Liver (tissue), 9 donors: ENCODE results near the gene SLFN11. TPM values are rescaled to one million over a fixed set of nuclear protein-coding genes. Genes with fewer than 3 reads are reported as not detected.

Experiments used
- DNase-seq: peaks from one replicate; pipeline ENCODE4 v3.0.0-alpha.2; 2017; ENCODE audit warnings: low spot score
- H3K27ac ChIP-seq, 2 donors: one replicate each; pipeline ENCODE4 v1.7.0; 2013; ENCODE audit warnings: inconsistent platforms in 2 of 2, low read length in 2 of 2, control low read depth in 1 of 2, low read depth in 1 of 2, mild to moderate bottlenecking in 1 of 2
- H3K27me3 ChIP-seq, 4 donors: one replicate each; pipeline versions ENCODE4 v1.6.1 to v1.7.0; 2013; ENCODE audit warnings: low read length in 3 of 4, inconsistent platforms in 1 of 4, mild to moderate bottlenecking in 1 of 4, moderate library complexity in 1 of 4; ENCODE audit not compliant: control insufficient read depth in 4 of 4, insufficient read depth in 4 of 4
- H3K36me3 ChIP-seq, 4 donors: one replicate each; pipeline versions ENCODE4 v1.6.1 to v1.7.0; 2013; ENCODE audit warnings: low read length in 3 of 4, mild to moderate bottlenecking in 3 of 4, low read depth in 1 of 4, moderate library complexity in 1 of 4; ENCODE audit not compliant: control insufficient read depth in 4 of 4, insufficient read depth in 3 of 4
- H3K4me1 ChIP-seq, 4 donors: one replicate each; pipeline versions ENCODE4 v1.6.1 to v1.7.0; 2013; ENCODE audit warnings: low read length in 3 of 4, mild to moderate bottlenecking in 3 of 4, moderate library complexity in 1 of 4; ENCODE audit not compliant: control insufficient read depth in 4 of 4, insufficient read depth in 4 of 4
- H3K4me3 ChIP-seq, 3 donors: one replicate each; pipeline versions ENCODE4 v1.6.1 to v1.7.0; 2013; ENCODE audit warnings: low read length in 3 of 3, control low read depth in 1 of 3, low read depth in 1 of 3, mild to moderate bottlenecking in 1 of 3
- H3K9ac ChIP-seq, 2 donors: one replicate each; pipeline ENCODE4 v1.7.0; 2013; ENCODE audit warnings: low read length in 2 of 2, mild to moderate bottlenecking in 2 of 2, moderate library complexity in 2 of 2, control low read depth in 1 of 2, low read depth in 1 of 2
- H3K9me3 ChIP-seq, 4 donors: one replicate each; pipeline versions ENCODE4 v1.6.1 to v1.7.0; 2013; ENCODE audit warnings: low read length in 3 of 4; ENCODE audit not compliant: control insufficient read depth in 4 of 4
- ATF3 ChIP-seq: IDR thresholded peaks from 2 replicates; pipeline ENCODE4 v1.6.1; 2016; ENCODE audit warnings: antibody characterized with exemption
- FOXA1 ChIP-seq: IDR thresholded peaks from 2 replicates; pipeline ENCODE4 v1.6.1; 2016; ENCODE audit warnings: antibody characterized with exemption
- FOXA2 ChIP-seq: IDR thresholded peaks from 2 replicates; pipeline ENCODE4 v1.6.1; 2016; ENCODE audit warnings: antibody characterized with exemption
- GABPA ChIP-seq, 2 donors: IDR thresholded peaks in 1 of 2; conservative IDR thresholded peaks in 1 of 2; 2 replicates each; pipeline ENCODE4 v1.6.1; 2016; ENCODE audit warnings: antibody characterized with exemption in 2 of 2, mild to moderate bottlenecking in 1 of 2, moderate library complexity in 1 of 2
- HNF4A ChIP-seq, 2 donors: conservative IDR thresholded peaks; 2 replicates each; pipeline ENCODE4 v1.6.1; 2016; ENCODE audit warnings: antibody characterized with exemption in 2 of 2, mild to moderate bottlenecking in 2 of 2
- HNF4G ChIP-seq: IDR thresholded peaks from 2 replicates; pipeline ENCODE4 v1.6.1; 2016; ENCODE audit warnings: antibody characterized with exemption
- JUND ChIP-seq, 2 donors: IDR thresholded peaks; 2 replicates each; pipeline ENCODE4 v1.6.1; 2016; ENCODE audit warnings: antibody characterized with exemption in 2 of 2
- NR2F2 ChIP-seq: IDR thresholded peaks from 2 replicates; pipeline ENCODE4 v1.6.1; 2016; ENCODE audit warnings: antibody characterized with exemption
- RAD21 ChIP-seq, 2 donors: IDR thresholded peaks; 2 replicates each; pipeline ENCODE4 v1.6.1; 2016; ENCODE audit warnings: antibody characterized with exemption in 2 of 2, mild to moderate bottlenecking in 2 of 2
- RXRA ChIP-seq, 2 donors: IDR thresholded peaks; 2 replicates each; pipeline ENCODE4 v1.6.1; 2017 to 2018; ENCODE audit warnings: antibody characterized with exemption in 2 of 2, mild to moderate bottlenecking in 1 of 2
- YY1 ChIP-seq: IDR thresholded peaks from 2 replicates; pipeline ENCODE4 v1.6.1; 2016; ENCODE audit warnings: antibody characterized with exemption, mild to moderate bottlenecking
- WGBS: extraction: QIAGEN DNeasy Blood & Tissue Kit; methylation state at CpG from one replicate; pipeline ENCODE4 v1.1.7; 2013; 5-methylcytosine and 5-hydroxymethylcytosine counted together
- polyA plus RNA-seq, 2 donors: library from polyadenylated mRNA; stranded (reverse) in 1 of 2; unstranded in 1 of 2; fragments of 200-250 nt in 1 of 2; fragments of >200 nt in 1 of 2; fragmentation: Nextera tagmentation in 1 of 2; extraction: Ambion mirVana in 1 of 2; gene quantifications; one replicate each; pipeline versions ENCODE4 v1.2.1 to v1.2.3, GENCODE V29; 2013 to 2015
- total RNA-seq, 2 donors: library from RNA; depleted of rRNA; stranded (reverse); fragments of >200 nt; gene quantifications; one replicate each; pipeline ENCODE4 v1.2.3, GENCODE V29; 2014
- TF ChIP-seq, protein P1 (sequence below): IDR thresholded peaks from 2 replicates; pipeline ENCODE4 v1.6.1; 2016; ENCODE audit warnings: antibody characterized with exemption, mild to moderate bottlenecking
- TF ChIP-seq, protein P2 (sequence below): IDR thresholded peaks from 2 replicates; pipeline ENCODE4 v1.6.1; 2016; ENCODE audit warnings: antibody characterized with exemption
- TF ChIP-seq, protein P3 (sequence below): IDR thresholded peaks from 2 replicates; pipeline ENCODE4 v1.6.1; 2016; ENCODE audit warnings: antibody characterized with exemption
- donor health status: healthy.
- donor health status: healthy.
- donor health status: healthy.
- donor health status: healthy.
- donor health status: healthy.

Gene SLFN11
- total and polyA plus RNA-seq, 4 donors = 1.6 to 18.7 (median 6.2) TPM

GRCh38 chr17:35322749-35323148 is 50.7 kb downstream of the SLFN11 start (continued):
- TF ChIP-seq, protein P1, sequence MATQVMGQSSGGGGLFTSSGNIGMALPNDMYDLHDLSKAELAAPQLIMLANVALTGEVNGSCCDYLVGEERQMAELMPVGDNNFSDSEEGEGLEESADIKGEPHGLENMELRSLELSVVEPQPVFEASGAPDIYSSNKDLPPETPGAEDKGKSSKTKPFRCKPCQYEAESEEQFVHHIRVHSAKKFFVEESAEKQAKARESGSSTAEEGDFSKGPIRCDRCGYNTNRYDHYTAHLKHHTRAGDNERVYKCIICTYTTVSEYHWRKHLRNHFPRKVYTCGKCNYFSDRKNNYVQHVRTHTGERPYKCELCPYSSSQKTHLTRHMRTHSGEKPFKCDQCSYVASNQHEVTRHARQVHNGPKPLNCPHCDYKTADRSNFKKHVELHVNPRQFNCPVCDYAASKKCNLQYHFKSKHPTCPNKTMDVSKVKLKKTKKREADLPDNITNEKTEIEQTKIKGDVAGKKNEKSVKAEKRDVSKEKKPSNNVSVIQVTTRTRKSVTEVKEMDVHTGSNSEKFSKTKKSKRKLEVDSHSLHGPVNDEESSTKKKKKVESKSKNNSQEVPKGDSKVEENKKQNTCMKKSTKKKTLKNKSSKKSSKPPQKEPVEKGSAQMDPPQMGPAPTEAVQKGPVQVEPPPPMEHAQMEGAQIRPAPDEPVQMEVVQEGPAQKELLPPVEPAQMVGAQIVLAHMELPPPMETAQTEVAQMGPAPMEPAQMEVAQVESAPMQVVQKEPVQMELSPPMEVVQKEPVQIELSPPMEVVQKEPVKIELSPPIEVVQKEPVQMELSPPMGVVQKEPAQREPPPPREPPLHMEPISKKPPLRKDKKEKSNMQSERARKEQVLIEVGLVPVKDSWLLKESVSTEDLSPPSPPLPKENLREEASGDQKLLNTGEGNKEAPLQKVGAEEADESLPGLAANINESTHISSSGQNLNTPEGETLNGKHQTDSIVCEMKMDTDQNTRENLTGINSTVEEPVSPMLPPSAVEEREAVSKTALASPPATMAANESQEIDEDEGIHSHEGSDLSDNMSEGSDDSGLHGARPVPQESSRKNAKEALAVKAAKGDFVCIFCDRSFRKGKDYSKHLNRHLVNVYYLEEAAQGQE = no peak
- TF ChIP-seq HNF4G = no peak
- no peak for TF ChIP-seq YY1
- no peak for TF ChIP-seq RAD21 (IDR thresholded peaks at IDR 0.05)
- TF ChIP-seq FOXA2 = no peak

DNA sequence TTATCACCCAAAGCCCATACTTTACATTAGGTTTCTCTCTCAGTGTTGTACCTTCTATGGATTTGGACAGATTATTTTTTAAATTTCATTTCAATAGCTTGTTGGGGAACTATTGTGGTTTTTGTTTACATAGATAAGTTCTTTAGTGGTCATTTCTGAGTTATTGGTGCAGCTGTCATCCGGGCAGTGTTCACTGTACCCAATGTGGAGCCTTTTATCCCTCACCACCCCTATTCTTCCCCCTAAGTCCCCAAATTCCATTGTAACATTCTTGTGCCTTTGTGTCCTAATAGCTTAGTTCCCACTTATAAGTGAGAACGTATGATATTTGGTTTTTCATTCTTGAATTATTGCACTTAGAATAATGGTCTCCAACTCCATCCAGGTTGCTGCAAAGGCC is 57.5 kb downstream of the SLFN11 start:
- DNase-seq = no peak
- H3K27ac ChIP-seq = no peak overlapping the region
- WGBS = 81% methylated on average over 2 of the region's 2 CpGs
- peaks cover 0 to 11% (median 6%) of the 10 kb centered on the region in 4 donors for H3K4me1 ChIP-seq
- H3K9ac ChIP-seq = no peak overlapping the region
- H3K27me3 ChIP-seq = peaks cover 0 to 5% (median 1%) of the 10 kb centered on the region in 4 donors
- H3K4me3 ChIP-seq = no peak overlapping the region
- TF ChIP-seq, protein P2, sequence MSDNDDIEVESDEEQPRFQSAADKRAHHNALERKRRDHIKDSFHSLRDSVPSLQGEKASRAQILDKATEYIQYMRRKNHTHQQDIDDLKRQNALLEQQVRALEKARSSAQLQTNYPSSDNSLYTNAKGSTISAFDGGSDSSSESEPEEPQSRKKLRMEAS = no peak
- no peak for TF ChIP-seq ATF3
- TF ChIP-seq FOXA1 = no peak
- TF ChIP-seq JUND (IDR thresholded peaks at IDR 0.05) = no peak
- TF ChIP-seq GABPA (IDR thresholded peaks at IDR 0.05 in 1 of 2, conservative IDR thresholded peaks at IDR 0.05 in 1 of 2) = no peak
- TF ChIP-seq RAD21 (IDR thresholded peaks at IDR 0.05) = no peak
- TF ChIP-seq, protein P3, sequence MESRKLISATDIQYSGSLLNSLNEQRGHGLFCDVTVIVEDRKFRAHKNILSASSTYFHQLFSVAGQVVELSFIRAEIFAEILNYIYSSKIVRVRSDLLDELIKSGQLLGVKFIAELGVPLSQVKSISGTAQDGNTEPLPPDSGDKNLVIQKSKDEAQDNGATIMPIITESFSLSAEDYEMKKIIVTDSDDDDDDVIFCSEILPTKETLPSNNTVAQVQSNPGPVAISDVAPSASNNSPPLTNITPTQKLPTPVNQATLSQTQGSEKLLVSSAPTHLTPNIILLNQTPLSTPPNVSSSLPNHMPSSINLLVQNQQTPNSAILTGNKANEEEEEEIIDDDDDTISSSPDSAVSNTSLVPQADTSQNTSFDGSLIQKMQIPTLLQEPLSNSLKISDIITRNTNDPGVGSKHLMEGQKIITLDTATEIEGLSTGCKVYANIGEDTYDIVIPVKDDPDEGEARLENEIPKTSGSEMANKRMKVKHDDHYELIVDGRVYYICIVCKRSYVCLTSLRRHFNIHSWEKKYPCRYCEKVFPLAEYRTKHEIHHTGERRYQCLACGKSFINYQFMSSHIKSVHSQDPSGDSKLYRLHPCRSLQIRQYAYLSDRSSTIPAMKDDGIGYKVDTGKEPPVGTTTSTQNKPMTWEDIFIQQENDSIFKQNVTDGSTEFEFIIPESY = no peak
- TF ChIP-seq HNF4A (conservative IDR thresholded peaks at IDR 0.05) = no peak
- no peak for TF ChIP-seq NR2F2
- TF ChIP-seq, protein P1 = no peak
- no peak for TF ChIP-seq FOXA2
- TF ChIP-seq RXRA (IDR thresholded peaks at IDR 0.05) = no peak
- no peaks in the 10 kb centered on the region for H3K9me3 ChIP-seq
- H3K36me3 ChIP-seq = no peaks in the 10 kb centered on the region
